Measurements from ENCODE around the gene TMEM245.

GRCh38 chr9:108983885-108984284 is 135.9 kb downstream of the TMEM245 start:
- TF ChIP-seq CTCF (conservative IDR thresholded peaks at IDR 0.05) (no peak), ZFX (IDR thresholded peaks at IDR 0.05) (no peak)

Data from C4-2B (cell line).